ENCODE measurements around the gene ID3. TPM values are rescaled to one million over a fixed set of nuclear protein-coding genes. Genes with fewer than 3 reads are reported as not detected.
"Not testable (repeated sequence)": the region's sequence is repeated elsewhere in the genome, so short reads cannot be mapped to it uniquely, and the experiment has no call there.

Gene ID3
- total RNA-seq, 1 donor from 2014 or later: 570 TPM

DNA sequence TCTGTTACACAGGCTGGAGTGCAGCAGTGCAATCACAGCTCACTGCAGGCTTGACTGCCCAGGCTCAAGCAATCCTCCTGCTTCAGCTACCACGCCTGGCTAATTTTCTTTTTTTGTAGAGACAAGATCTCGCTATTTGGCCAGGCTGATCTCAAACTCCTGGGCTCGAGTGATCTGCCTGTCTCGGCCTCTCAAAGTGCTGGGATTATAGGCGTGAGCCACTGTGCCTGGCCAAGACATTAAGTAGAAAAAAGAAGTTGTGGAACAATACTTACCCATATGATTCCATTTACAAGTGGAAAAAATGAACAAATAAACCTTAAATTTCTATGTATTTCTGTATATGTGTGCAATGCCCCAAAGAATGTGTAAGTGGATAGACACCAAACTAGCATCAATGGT, 30.3 kb upstream of the ID3 start:
- DNase-seq (ENCODE audit: low read depth in 2 of 2): no peak

GRCh38 chr1:23588749-23589548, 29.6 kb upstream of the ID3 start:
- DNase-seq (ENCODE audit: low read depth in 2 of 2): no peak

- DNase-seq (ENCODE audit: low read depth in 2 of 2): no peak
Measured at GRCh38 chr1:23585321-23586022, 26.2 kb upstream of the ID3 start.

DNA sequence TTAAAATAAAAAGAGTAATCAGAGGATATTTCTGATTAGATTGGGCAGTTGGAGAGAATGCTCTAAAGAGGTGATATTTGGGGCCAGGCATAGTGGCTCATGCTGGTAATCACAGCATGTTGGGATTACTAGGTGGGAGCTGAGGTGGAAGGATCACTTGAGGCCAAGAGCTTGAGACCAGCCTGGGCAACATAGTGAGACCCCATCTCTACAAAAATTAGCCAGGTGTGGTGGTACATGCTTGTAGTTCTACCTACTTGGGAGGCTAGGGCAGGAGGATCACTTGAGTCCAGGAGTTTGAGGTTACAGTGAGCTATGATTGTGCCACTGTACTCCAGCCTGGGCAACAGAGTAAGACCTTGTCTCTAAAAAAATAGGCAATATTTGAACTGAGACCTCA, 24.4 kb upstream of the ID3 start:
- DNase-seq (ENCODE audit: low read depth in 2 of 2): not testable (repeated sequence)

DNA sequence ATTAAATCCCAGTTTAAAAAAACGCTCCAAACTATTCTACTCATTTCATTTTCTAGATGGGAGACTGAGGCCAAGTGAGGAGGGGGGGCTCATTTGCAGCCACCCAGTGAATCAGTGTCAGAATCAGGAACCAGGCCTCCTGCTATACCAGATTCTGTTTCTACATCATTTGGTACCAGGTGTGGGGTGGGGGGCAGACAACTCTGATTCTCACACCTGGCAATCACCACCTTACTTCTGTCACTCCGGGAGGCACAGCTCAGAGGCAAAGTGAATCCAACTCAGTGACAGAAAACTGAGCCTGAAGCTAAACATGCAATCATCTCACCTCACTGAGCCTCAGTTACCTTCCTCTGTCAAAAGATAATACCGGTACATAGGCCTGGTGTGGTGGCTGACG, 23.5 kb upstream of the ID3 start:
- no peak for DNase-seq (ENCODE audit: low read depth in 2 of 2)

- DNase-seq (ENCODE audit: low read depth in 2 of 2): peak; percentile 48 to 91
Measured at GRCh38 chr1:23581219-23581618, 21.9 kb upstream of the ID3 start.

GRCh38 chr1:23578997-23579363, 19.7 kb upstream of the ID3 start:
- no peak for DNase-seq (ENCODE audit: low read depth in 2 of 2)

DNA sequence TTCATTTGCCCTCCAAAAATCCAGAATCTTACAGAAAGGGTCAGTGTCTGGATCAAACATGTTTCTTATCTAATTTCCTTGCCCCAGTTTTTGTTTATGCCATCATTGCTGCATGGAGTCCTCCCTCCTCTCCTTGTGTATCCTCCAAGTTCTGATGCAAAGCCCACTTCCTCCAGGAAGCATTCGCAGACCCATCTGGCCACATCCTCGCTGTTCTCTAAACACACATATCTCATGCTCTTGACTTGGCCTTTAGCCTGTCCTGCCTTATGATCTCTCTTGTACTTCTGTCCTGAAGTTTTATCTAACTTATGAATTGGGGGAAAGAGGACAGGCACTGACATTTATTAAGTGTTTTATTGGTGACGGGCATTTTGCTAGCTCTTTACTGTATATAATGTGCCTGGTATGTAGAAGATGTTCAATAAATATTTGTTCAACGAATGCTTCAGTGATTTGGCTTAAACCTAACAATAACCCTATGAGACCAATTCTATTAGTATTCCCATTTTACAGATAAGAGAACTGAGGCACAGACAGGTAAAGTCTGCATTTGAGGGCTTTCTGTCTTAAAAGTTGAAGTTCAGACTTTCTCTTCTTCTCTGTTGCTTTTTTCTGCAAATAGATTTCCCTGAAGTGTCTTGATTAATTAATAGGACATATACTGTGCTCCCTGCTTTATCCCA, 19.2 kb upstream of the ID3 start:
- DNase-seq (ENCODE audit: low read depth in 2 of 2): peak in 1 of 2 donors; percentile 35

DNA sequence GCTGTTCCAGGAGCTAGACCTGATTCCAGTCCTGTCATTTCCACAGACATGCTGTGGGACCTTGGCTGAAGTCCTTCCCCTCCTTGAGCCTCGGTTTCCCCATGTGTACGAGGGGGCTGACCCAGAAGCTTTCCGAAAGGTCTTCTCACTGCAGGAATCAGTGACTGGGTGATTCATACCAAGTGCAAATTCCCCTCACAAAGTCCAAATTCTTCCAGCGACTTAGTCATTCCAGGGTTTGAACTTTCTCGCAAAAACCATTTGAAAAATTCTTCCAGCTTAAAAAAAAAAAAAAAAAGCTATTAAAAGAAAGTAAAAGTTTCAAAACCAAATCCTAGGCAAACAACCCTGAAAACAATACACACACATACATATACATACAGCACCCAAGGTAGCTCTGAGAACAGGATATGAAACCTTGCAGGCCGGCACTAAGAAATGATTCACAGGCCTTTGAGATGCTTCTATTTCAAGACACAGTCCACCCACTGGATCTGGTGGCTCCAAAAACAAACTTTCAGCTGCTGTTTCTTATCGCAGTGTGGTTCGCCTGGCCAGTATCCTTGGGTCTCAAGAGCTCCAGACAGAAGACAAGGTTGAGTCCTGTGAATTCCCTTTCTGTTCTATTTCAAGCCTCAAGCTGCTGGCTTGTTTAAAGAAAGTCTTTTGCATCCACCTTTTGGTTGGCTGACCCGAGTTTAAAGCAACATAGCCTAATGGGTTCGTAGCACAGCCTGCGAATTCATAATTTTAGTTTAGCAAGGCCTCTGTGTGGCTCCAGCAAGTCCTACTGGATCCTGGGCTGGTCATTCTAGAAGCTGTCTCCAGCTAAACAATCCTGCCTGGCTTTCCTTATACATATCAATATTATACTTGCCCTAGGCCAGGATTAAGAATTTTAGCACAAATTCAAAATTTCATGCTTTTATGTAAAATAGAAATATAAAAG, 18.0 kb upstream of the ID3 start:
- DNase-seq (ENCODE audit: low read depth in 2 of 2): peak in 1 of 2 donors; percentile 74

DNA sequence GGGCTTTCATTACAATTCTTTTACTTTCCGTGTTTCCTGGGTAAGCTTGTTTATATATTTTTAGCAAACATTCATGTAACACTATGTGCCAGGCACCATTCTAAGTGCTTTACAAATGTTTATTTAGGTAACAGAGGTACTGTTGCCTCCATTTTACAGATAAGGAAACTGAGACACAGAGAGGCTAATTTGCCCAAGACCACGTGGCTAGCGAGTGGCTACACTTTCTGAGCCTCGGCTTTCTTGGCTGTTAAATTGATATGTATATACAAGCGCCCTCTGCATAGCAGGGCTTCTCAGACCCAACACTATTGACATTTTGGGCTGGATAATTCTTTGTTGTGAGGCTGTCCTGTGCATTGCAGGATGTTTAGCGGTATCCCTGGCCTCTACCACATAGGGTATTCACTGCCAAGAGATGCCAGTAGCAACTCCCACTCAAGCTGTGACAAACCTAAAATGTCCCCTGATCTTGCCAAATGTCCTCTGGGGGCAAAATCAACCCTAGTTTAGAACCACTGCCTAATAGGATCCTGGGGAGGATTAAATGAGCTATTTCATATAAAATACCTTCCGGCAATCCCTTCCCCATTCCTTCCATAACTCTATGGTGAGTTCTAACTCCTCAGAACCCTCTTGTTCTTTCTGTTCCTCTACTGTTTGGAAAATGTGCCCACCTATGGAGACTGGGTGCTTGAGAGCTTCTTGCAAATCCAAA, 17.2 kb upstream of the ID3 start:
- DNase-seq (ENCODE audit: low read depth in 2 of 2): no peak

DNA sequence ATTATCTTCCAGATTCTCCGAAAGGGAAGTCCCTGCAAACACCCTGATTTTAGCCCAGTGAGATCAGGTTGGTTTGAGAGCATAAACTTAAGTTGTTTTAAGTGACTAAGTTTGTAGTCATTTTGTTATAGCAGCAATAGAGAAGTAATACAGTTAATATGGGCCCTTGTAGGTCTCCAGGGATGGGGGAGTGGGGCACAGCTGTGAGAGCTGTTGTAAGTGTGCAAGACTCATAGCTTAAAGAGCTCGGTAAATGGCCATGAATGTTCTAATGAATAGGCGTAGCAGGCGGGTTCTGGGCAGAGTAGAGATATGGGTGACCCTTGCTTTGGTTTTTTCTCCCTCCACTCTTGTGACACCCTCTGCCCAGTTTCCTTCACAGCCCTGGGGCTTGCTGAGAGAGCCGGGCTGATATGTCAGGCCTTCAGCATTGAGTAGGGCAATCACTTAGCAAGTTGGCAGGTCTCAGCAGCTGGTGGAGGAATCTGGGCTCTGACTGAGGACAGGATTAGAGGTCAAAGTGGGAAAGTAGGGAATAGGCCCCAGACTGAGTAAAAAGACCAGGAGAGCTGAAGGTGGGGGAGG, 16.0 kb upstream of the ID3 start:
- DNase-seq (ENCODE audit: low read depth in 2 of 2): no peak

DNA sequence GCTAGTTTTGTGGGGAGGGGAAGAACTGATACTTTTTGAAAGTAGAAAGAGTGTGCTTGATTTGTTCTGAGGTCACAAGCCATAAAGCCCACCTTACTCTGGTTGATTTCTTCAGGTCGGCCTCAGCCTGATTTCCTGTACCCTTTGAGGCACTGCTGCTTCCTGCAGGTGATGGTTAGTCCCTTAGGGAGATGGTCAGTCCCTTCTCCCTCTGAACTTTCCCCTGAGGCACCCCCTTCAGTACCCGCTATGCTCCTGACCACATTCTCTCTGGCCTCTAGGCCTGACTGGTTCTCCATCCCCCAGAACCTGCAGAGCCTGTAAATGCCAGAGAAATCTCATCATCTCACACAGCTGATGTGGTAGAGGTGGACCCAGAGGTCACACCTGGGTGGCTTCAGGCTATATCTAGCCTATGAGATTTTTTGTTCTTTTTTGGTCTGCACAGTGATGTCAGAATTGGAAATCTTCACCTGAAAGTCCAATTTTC, 15.0 kb upstream of the ID3 start:
- no peak for DNase-seq (ENCODE audit: low read depth in 2 of 2)

- no peak for DNase-seq (ENCODE audit: low read depth in 2 of 2)
Measured at GRCh38 chr1:23573574-23574182, 14.4 kb upstream of the ID3 start.

DNA sequence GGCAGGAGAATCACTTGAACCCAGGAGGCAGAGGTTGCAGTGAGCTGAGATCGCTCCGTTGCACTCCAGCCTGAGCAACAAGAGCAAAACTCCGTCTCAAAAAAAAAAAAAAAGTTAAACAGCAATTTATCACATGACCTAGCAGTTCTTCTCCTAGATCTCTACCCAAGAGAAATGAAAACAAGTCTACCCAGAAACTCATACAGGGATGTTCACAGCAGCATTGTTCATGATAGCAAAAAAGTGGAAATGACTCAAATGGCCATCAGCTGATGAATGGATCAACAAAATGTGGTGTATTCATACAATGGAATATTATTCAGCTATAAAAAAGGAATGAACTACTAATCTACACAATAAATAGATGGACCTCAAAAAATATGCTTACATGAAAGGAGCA, 12.2 kb upstream of the ID3 start:
- no peak for DNase-seq (ENCODE audit: low read depth in 2 of 2)

DNA sequence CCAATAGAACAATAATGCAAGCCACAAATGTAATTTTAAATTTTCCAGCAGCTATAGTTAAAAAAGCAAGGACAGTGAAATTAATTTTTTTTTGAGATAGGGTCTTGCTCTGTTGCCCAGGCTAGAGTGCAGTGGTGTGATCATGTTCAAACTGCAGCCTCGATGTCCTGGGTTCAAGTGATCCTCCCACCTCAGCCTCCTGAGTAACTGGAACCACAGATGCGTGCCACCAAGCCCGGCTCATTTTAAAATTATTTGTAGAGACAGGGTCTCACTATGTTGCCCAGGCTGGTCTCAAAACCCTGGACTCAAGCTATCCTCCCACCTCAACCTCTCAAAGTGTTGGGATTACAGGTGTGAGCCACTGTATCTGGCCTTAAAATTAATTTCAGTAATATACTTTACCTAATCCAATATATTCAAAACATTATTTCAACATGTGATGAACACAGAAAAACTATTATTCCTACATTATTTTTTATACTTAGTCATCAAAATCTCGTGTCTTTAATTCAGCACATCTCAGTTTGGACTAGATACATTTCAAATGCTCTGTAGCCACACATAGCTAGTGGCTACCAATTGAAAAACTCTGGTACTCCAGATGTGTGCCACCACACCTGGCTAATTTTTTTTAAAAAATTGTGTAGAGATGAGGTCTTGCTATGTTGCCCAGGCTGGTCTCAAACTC, 10.8 kb upstream of the ID3 start:
- DNase-seq (ENCODE audit: low read depth in 2 of 2): no peak

GRCh38 chr1:23568608-23569383, 9.5 kb upstream of the ID3 start:
- DNase-seq (ENCODE audit: low read depth in 2 of 2): no peak

DNA sequence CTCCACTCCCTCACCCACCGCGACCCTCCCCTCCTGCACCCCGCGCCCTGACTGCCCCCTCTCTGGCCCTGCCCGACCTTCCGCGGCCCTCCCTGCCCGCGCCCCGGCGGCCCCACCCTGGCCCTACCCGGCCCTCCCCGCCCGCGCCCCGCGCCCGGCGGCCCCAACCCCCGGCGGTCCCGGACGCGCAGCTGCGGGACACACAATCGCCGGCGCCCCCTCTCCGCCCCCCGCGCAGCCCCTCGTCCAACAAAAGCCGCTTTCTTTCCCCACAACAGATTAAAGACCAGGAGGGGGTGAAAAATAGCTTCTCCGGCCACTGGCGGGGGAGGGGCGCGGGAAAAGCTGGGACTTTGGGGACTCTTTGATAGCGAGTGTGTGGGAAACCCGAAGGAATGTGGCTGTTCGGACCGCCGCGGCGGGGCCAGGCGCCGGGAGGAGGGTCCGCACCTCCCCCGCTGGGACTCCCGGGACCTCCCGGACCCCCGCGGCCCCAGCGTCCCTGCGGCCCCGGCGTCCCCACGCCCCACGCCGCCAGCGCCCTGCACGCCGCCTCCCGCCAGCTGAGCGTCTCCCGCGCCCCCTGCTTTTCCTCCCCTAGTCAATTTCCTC, 8.8 kb upstream of the ID3 start:
- peak in 1 of 2 donors; percentile 24 for DNase-seq (ENCODE audit: low read depth in 2 of 2)

GRCh38 chr1:23567629-23567995, 8.3 kb upstream of the ID3 start:
- DNase-seq (ENCODE audit: low read depth in 2 of 2): no peak
